Suprapubic skin (tissue), 4 donors: ENCODE data around the gene RAB24. TPM values are rescaled to one million over a fixed set of nuclear protein-coding genes. Genes with fewer than 3 reads are reported as not detected.

Experiments used
- DNase-seq, 2 donors: peaks; one replicate each; pipeline ENCODE4 v3.0.0-alpha.2; 2019; ENCODE audit warnings: low spot score in 2 of 2
- H3K27ac ChIP-seq: fragments of 200-600 bp; sonication (generic); one replicate; pipeline ENCODE4 v1.5.1; 2019
- H3K27me3 ChIP-seq: fragments of 200-600 bp; sonication (generic); one replicate; pipeline ENCODE4 v1.5.1; 2019
- H3K36me3 ChIP-seq: fragments of 200-600 bp; sonication (generic); one replicate; pipeline ENCODE4 v1.5.1; 2019
- H3K4me1 ChIP-seq: fragments of 200-600 bp; sonication (generic); one replicate; pipeline ENCODE4 v1.5.1; 2019
- H3K4me3 ChIP-seq: fragments of 200-600 bp; sonication (generic); one replicate; pipeline ENCODE4 v1.5.1; 2019; ENCODE audit warnings: mild to moderate bottlenecking
- H3K9me3 ChIP-seq: fragments of 200-600 bp; sonication (generic); one replicate; pipeline ENCODE4 v1.5.1; 2019
- EP300 ChIP-seq: sonication (generic); formaldehyde crosslinking; IDR thresholded peaks from one replicate; pipeline ENCODE4 v1.6.1; 2017; ENCODE audit warnings: antibody characterized with exemption
- POLR2A ChIP-seq, 2 donors: fragments of 450-650 bp; IDR thresholded peaks; one replicate each; pipeline ENCODE4 v1.6.1; 2017; ENCODE audit warnings: antibody characterized with exemption in 2 of 2, mild to moderate bottlenecking in 2 of 2, moderate library complexity in 2 of 2
- POLR2AphosphoS5 ChIP-seq, 3 donors: sonication (generic); formaldehyde crosslinking; IDR thresholded peaks; one replicate each; pipeline ENCODE4 v1.6.1; 2017; ENCODE audit warnings: antibody characterized with exemption in 3 of 3
- WGBS: methylation state at CpG from one replicate; pipeline ENCODE4 v1.1.5; 2018; 5-methylcytosine and 5-hydroxymethylcytosine counted together
- total RNA-seq, 4 donors: library from RNA; depleted of rRNA; stranded (reverse); fragments of >200 nt; gene quantifications; one replicate each; pipeline ENCODE4 v1.1.0, GENCODE V29; 2016
- TF ChIP-seq, protein P1 (sequence below), 2 donors: fragments of 200-600 bp in 1 of 2; fragments of 450-650 bp in 1 of 2; sonication (generic) in 1 of 2; IDR thresholded peaks; one replicate each; pipeline ENCODE4 v1.5.1; 2016 to 2019; ENCODE audit warnings: antibody characterized with exemption in 2 of 2, mild to moderate bottlenecking in 1 of 2, moderate library complexity in 1 of 2

The RAB24 gene
- total RNA-seq, 4 donors from 2014 or later = 36.7 to 70.1 (median 43.3) TPM

GRCh38 chr5:177311723-177312648, 8.5 kb upstream of the RAB24 start, which contains the start of gene MXD3:
Gene MXD3, minus strand, starts transcription at chr5:177311898. Its CDS starts 68 bp downstream, at chr5:177311830.
- H3K27ac ChIP-seq = peak within 1 kb of the TSS; percentile 43
- no peaks in the 10 kb centered on the region for H3K9me3 ChIP-seq
- H3K4me1 ChIP-seq = peaks cover 39% of the 10 kb centered on the region
- WGBS = 0% methylated on average over 24 of the region's 78 CpGs
- TF ChIP-seq POLR2AphosphoS5 (IDR thresholded peaks at IDR 0.05) (peak in 1 of 3 donors; percentile 24), POLR2A (IDR thresholded peaks at IDR 0.05) (no peak), EP300 (no peak)
- TF ChIP-seq, protein P1, sequence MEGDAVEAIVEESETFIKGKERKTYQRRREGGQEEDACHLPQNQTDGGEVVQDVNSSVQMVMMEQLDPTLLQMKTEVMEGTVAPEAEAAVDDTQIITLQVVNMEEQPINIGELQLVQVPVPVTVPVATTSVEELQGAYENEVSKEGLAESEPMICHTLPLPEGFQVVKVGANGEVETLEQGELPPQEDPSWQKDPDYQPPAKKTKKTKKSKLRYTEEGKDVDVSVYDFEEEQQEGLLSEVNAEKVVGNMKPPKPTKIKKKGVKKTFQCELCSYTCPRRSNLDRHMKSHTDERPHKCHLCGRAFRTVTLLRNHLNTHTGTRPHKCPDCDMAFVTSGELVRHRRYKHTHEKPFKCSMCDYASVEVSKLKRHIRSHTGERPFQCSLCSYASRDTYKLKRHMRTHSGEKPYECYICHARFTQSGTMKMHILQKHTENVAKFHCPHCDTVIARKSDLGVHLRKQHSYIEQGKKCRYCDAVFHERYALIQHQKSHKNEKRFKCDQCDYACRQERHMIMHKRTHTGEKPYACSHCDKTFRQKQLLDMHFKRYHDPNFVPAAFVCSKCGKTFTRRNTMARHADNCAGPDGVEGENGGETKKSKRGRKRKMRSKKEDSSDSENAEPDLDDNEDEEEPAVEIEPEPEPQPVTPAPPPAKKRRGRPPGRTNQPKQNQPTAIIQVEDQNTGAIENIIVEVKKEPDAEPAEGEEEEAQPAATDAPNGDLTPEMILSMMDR (IDR thresholded peaks at IDR 0.05) = no peak
- H3K4me3 ChIP-seq = peak within 1 kb of the TSS; percentile 69
- DNase-seq = peak; percentile 97 to 98
- H3K27me3 ChIP-seq = no peaks in the 10 kb centered on the region
- H3K36me3 ChIP-seq = peaks cover 8% of the 10 kb centered on the region

DNA sequence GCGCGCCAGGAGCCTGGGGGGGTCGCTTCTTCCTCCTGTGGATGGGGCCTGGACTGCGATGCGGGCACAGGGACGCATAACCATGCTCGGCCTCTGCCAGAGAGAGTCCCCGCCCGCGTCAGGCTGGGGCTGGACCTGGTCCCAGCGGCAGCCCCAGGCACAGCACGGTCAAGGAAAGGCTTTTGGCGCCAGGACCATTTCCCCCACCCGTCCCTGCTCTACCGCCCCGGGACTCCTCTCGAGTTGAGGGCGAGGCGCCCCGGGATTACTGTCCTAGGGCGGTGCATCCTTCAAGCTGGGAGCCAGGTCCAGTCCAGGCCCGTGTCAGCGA, 7.8 kb upstream of the RAB24 start:
- DNase-seq = no peak
- no peak for TF ChIP-seq POLR2A (IDR thresholded peaks at IDR 0.05)
- TF ChIP-seq, protein P1 (IDR thresholded peaks at IDR 0.05) = no peak
- TF ChIP-seq EP300 = no peak
- TF ChIP-seq POLR2AphosphoS5 (IDR thresholded peaks at IDR 0.05) = no peak
- no peaks in the 10 kb centered on the region for H3K9me3 ChIP-seq

GRCh38 chr5:177310757-177311391, 7.4 kb upstream of the RAB24 start:
- whole genome bisulfite sequencing = 22% methylated on average over 18 of the region's 20 CpGs
- peaks cover 19% of the 10 kb centered on the region for H3K36me3 ChIP-seq
- H3K27me3 ChIP-seq = no peaks in the 10 kb centered on the region
- DNase-seq = peak in 1 of 2 donors; percentile 72
- no peak overlapping the region for H3K27ac ChIP-seq
- no peaks in the 10 kb centered on the region for H3K9me3 ChIP-seq
- peak overlapping the region; percentile 69 for H3K4me3 ChIP-seq
- H3K4me1 ChIP-seq = peaks cover 48% of the 10 kb centered on the region
- TF ChIP-seq, protein P1 (IDR thresholded peaks at IDR 0.05) = no peak
- no peak for TF ChIP-seq POLR2AphosphoS5 (IDR thresholded peaks at IDR 0.05)
- no peak for TF ChIP-seq EP300
- no peak for TF ChIP-seq POLR2A (IDR thresholded peaks at IDR 0.05)

More for the DNA sequence above, 7.8 kb upstream of the RAB24 start:
- H3K4me1 ChIP-seq = peaks cover 43% of the 10 kb centered on the region
- no peaks in the 10 kb centered on the region for H3K27me3 ChIP-seq
- H3K27ac ChIP-seq = no peak overlapping the region
- H3K4me3 ChIP-seq = peak overlapping the region; percentile 69
- peaks cover 14% of the 10 kb centered on the region for H3K36me3 ChIP-seq
- WGBS = no CpG with 5 or more reads among the region's 23 CpGs

- no peak for TF ChIP-seq POLR2AphosphoS5 (IDR thresholded peaks at IDR 0.05)
- no peak overlapping the region for H3K27ac ChIP-seq
- H3K36me3 ChIP-seq = peaks cover 24% of the 10 kb centered on the region
- 83% methylated on average over 1 of the region's 13 CpGs for WGBS
- H3K4me1 ChIP-seq = peaks cover 54% of the 10 kb centered on the region
- H3K4me3 ChIP-seq = no peak overlapping the region
- no peaks in the 10 kb centered on the region for H3K9me3 ChIP-seq
- no peaks in the 10 kb centered on the region for H3K27me3 ChIP-seq
- no peak for DNase-seq
Observed at GRCh38 chr5:177310332-177310731, 6.8 kb upstream of the RAB24 start.

- DNase-seq = no peak
- no peak for TF ChIP-seq POLR2A (IDR thresholded peaks at IDR 0.05)
- TF ChIP-seq, protein P1 (IDR thresholded peaks at IDR 0.05) = peak; percentile 48 to 89
- Histone ChIP-seq H3K27ac (no peak overlapping the region), H3K27me3 (no peaks in the 10 kb centered on the region), H3K4me3 (no peak overlapping the region), H3K9me3 (no peaks in the 10 kb centered on the region), H3K36me3 (peaks cover 27% of the 10 kb centered on the region), H3K4me1 (peaks cover 61% of the 10 kb centered on the region)
- 79% methylated on average over 2 of the region's 10 CpGs for WGBS
Observed at GRCh38 chr5:177309351-177310191, 6.1 kb upstream of the RAB24 start.
